Mammary epithelial cell (primary cell): Measurements from ENCODE around the gene NPAS3.

Source experiments
- EZH2 ChIP-seq: IDR thresholded peaks from 2 replicates; pipeline ENCODE4 v1.6.1; 2012; ENCODE audit warnings: low read length, inconsistent platforms, borderline replicate concordance
- TF ChIP-seq, protein P1 (sequence below), 2 donors: IDR thresholded peaks in 1 of 2; conservative IDR thresholded peaks in 1 of 2; 2 replicates each; pipeline ENCODE4 v1.5.1; 2011 to 2012; ENCODE audit warnings: inconsistent platforms in 2 of 2, low read length in 2 of 2, mild to moderate bottlenecking in 2 of 2, control low read depth in 1 of 2, low read depth in 1 of 2; ENCODE audit not compliant: insufficient read depth in 1 of 2; ENCODE audit errors: extremely low read depth in 1 of 2

DNA sequence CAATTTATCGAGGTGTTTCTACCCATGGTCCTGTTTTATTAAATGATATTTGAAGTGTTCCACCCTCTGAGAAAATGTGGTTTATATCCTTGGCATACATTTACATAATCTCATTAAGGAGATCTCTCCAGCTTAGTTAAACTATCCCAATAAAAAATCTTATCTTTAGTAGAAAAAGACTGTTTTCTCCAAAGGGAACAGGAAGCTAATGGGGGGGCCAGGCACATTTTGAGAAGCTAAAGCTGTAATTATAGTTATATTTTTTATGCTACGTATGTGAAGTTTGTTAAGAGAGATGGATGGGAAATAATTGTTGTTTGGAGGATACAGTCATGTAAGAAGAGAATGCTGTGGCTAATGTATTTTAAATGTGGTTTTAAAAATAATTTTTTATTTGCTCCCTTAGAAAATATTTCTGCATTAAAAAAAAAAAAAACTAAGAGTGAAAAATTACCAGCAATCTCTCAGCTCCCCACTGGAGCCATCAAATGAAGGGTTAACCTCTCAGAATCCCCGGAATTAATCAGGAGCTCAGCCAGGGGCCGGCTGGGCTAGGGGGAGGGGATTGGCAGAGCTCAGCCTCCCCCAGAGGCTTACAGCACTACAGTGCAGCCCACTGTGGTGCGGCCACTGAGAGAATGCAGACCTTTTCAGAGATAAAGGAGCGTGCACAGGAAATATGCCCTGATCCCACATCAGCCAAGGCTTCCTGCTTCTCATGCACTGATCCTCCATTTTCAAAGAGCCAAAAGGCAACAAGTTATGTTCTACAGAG lies 826.4 kb downstream of the NPAS3 start:
- TF ChIP-seq, protein P1, sequence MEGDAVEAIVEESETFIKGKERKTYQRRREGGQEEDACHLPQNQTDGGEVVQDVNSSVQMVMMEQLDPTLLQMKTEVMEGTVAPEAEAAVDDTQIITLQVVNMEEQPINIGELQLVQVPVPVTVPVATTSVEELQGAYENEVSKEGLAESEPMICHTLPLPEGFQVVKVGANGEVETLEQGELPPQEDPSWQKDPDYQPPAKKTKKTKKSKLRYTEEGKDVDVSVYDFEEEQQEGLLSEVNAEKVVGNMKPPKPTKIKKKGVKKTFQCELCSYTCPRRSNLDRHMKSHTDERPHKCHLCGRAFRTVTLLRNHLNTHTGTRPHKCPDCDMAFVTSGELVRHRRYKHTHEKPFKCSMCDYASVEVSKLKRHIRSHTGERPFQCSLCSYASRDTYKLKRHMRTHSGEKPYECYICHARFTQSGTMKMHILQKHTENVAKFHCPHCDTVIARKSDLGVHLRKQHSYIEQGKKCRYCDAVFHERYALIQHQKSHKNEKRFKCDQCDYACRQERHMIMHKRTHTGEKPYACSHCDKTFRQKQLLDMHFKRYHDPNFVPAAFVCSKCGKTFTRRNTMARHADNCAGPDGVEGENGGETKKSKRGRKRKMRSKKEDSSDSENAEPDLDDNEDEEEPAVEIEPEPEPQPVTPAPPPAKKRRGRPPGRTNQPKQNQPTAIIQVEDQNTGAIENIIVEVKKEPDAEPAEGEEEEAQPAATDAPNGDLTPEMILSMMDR (conservative IDR thresholded peaks at IDR 0.05 in 1 of 2, IDR thresholded peaks at IDR 0.05 in 1 of 2; ENCODE audit: extremely low read depth in 1 of 2, insufficient read depth in 1 of 2, low read depth in 1 of 2, low read length in 2 of 2) = no peak
- no peak for TF ChIP-seq EZH2
